Measurements from ENCODE around the gene GRK7.
"Not testable (repeated sequence)": the region's sequence is repeated elsewhere in the genome, so short reads cannot be mapped to it uniquely, and the experiment has no call there.

Gene GRK7

DNA sequence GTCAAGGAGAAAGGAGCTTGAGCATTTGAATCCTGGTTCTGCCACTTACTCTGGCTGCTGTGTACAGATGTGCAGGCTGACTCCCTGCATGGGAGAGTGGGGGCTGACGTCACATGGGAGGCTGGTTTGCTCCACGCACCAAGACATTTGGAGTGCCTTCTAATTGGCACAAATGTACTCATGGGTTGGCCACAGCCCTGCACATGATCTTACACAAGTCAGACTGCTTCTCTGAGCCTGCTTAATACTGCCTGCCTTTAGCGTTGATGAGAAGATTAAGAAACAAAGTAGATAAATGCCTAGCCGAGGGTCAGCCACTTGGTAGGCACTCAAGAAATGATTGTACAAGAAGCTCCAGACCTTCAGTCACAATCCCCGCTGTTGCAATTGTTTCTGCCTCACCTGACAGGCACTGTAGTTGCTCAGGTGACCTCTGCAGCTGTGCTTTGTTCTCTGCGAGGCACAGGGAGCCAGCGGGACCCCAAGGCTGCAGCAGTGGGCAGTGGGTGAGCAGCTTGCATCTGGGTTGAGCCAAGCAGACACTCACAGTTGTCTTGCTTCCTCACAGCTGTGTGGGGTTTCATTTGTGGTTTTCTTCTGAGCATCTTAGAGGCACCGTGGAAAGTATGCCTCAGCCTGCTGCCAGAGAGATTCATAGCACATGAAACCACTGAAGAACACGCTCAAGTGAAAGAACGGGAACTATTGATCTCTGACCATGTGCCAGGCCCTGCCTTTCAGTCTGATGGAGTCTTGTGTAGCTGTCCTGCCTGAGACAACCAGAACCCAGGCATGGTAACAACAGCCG, 33.1 kb downstream of the GRK7 start:
- TF ChIP-seq, protein P1, sequence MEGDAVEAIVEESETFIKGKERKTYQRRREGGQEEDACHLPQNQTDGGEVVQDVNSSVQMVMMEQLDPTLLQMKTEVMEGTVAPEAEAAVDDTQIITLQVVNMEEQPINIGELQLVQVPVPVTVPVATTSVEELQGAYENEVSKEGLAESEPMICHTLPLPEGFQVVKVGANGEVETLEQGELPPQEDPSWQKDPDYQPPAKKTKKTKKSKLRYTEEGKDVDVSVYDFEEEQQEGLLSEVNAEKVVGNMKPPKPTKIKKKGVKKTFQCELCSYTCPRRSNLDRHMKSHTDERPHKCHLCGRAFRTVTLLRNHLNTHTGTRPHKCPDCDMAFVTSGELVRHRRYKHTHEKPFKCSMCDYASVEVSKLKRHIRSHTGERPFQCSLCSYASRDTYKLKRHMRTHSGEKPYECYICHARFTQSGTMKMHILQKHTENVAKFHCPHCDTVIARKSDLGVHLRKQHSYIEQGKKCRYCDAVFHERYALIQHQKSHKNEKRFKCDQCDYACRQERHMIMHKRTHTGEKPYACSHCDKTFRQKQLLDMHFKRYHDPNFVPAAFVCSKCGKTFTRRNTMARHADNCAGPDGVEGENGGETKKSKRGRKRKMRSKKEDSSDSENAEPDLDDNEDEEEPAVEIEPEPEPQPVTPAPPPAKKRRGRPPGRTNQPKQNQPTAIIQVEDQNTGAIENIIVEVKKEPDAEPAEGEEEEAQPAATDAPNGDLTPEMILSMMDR (IDR thresholded peaks at IDR 0.05; ENCODE audit: low read depth, low read length, missing control alignments) = no peak
- no peak overlapping the region for H3K27ac ChIP-seq
- no peaks in the 10 kb centered on the region for H3K36me3 ChIP-seq (replicated peaks)
- no peaks in the 10 kb centered on the region for H3K27me3 ChIP-seq (replicated peaks)
- in situ Hi-C loops (cut with HindIII; ENCODE audit: low pct_ligation_motif_present, low sequenced_read_pairs) = no loop called here
- DNase-seq = no peak
- no peak overlapping the region for H3K4me3 ChIP-seq (ENCODE audit: low read depth, low read length)

DNA sequence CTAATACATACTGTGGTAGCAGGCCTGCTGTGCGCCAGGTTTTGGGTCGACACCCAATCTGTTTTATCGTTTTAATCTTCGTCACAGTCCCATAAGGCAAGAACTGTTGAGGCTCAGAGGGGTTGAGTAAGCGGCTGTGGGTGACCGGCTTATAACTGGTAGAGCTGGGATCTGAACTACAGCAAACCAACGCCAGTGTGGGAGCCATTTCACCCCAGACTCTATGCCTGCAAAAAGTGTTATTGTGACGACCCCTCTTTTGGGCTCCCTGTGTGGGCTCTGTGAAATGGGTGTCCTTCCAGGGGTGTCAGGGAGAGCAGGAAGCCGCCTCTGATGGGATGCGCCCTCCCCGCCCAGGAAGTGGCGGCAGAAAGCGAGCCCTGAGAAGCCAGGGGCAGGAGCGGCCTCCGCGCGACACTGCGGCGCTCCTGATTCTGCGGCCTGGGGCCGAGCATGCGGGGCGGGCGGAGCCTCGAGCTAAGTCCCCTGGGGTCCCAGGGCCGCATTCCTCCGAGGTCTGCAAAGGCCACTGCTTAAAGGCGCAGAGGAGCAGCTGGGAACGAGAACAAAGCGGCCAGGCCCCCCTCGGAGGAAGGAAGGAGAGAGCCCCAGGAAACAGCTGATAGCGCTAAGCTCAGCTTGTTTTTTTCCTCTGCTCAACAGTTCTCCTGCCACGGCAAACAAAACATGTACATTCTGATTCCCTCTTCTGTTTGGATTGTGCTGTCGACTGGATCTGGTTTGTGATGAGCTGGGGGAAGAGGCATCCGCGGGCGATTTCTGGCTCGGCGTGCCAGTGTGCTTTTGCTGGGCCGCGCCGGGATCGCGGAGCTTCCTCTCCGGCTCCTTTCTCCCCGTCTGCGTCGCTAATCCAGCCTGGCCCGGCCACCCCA, 33.9 kb downstream of the GRK7 start:
- Histone ChIP-seq H3K36me3 (replicated peaks) (no peaks in the 10 kb centered on the region), H3K4me3 (ENCODE audit: low read depth, low read length) (peak overlapping the region; percentile 44), H3K27me3 (replicated peaks) (no peaks in the 10 kb centered on the region), H3K27ac (peak overlapping the region; percentile 12)
- in situ Hi-C loops (cut with HindIII; ENCODE audit: low pct_ligation_motif_present, low sequenced_read_pairs) = no loop called here
- DNase-seq = peak; percentile 25
- TF ChIP-seq, protein P1 (IDR thresholded peaks at IDR 0.05; ENCODE audit: low read depth, low read length, missing control alignments) = no peak

DNA sequence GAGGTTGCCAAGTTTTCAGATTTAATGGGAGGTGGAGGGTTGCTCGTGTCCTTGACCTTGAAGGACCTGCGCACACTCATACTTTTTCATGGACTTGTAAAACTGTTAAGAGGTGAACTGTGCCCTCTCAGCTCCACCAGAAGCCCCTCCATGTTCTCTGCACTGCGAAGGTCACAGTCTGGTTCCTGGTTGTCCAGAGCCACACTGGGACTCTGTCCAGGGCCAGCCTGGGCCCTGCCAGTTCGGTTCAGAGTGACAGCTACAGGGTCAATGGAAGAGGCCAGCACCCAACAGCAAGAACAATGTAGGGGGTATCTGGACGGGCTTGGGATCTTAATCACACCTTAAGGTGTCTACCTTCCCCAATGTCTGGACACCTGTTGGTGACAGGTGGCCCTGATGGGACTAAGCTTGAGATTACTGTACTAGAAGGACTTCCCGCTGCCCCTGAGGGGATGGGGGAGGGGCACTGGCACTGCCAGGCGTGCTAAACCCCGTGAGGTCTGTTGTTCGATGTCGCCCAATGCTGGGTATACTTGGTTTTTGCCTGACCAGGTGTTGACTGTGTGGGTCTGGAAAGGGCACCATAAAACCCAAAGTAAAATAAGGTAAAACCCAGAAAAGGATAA, 34.7 kb downstream of the GRK7 start:
- Histone ChIP-seq H3K4me3 (ENCODE audit: low read depth, low read length) (peak overlapping the region; percentile 44), H3K36me3 (replicated peaks) (no peaks in the 10 kb centered on the region), H3K27ac (no peak overlapping the region), H3K27me3 (replicated peaks) (no peaks in the 10 kb centered on the region)
- no peak for DNase-seq
- in situ Hi-C loops (cut with HindIII; ENCODE audit: low pct_ligation_motif_present, low sequenced_read_pairs) = no loop called here
- TF ChIP-seq, protein P1 (IDR thresholded peaks at IDR 0.05; ENCODE audit: low read depth, low read length, missing control alignments) = no peak

DNA sequence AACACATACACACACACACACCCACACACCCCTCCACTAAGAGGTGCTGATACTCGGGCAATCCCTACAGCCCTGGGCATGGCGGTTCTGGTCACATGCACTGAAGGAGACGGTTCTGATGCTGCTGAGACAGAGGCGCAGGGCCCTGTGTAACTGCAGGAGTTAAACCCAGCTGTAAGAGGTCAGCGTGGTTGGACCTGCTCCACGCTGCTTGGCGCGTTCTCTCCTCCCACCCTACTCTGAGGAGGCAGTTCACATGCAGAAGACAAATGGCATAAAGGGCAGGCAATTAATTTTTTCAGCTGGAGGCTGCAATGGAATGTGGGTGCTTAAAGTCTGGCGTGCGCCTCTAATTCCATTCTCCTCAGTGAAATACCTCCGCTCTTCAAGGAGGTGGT, 35.2 kb downstream of the GRK7 start:
- no peaks in the 10 kb centered on the region for H3K27me3 ChIP-seq (replicated peaks)
- TF ChIP-seq, protein P1 (IDR thresholded peaks at IDR 0.05; ENCODE audit: low read depth, low read length, missing control alignments) = no peak
- no peaks in the 10 kb centered on the region for H3K36me3 ChIP-seq (replicated peaks)
- no peak overlapping the region for H3K4me3 ChIP-seq (ENCODE audit: low read depth, low read length)
- in situ Hi-C loops (cut with HindIII; ENCODE audit: low pct_ligation_motif_present, low sequenced_read_pairs) = no loop called here
- no peak for DNase-seq
- H3K27ac ChIP-seq = no peak overlapping the region

DNA sequence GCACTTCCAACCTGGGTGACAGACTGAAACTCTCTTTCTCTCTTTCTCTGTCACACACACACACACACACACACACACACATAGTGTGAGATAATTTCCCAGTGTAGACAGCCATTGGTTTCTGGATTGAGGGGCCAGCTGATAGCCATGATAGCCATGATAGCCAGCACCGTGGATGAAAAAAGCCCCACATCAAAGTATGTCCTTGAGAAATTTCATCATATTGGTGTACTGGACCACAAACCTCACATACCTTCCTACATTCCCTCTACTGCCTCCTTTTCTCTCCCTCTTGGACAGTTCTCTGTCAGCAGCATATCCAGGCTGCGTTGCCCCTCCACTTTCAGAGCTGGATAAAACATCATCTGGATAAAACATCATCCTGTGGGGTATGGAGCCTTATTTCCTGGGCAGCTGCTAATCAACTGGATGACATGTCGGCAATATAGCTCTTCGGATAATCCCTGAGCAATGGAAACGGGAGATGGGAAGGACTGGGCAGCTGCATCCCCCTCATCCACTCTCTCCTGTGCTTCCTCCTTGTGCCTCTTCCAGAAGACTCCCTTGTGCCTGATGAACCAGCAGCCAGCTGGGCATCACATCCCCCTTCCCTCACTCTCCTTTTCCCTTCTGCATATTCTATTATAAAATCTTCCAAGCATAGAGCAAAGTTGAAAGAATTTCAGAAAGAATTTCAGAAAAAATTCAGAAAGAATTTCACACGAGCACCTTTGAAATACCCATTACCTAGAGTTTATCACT, 39.3 kb downstream of the GRK7 start:
- Histone ChIP-seq H3K27me3 (replicated peaks) (no peaks in the 10 kb centered on the region), H3K4me3 (ENCODE audit: low read depth, low read length) (no peak overlapping the region), H3K36me3 (replicated peaks) (no peaks in the 10 kb centered on the region), H3K27ac (no peak overlapping the region)
- in situ Hi-C loops (cut with HindIII; ENCODE audit: low pct_ligation_motif_present, low sequenced_read_pairs) = no loop called here
- DNase-seq = no peak
- TF ChIP-seq, protein P1 (IDR thresholded peaks at IDR 0.05; ENCODE audit: low read depth, low read length, missing control alignments) = no peak

DNA sequence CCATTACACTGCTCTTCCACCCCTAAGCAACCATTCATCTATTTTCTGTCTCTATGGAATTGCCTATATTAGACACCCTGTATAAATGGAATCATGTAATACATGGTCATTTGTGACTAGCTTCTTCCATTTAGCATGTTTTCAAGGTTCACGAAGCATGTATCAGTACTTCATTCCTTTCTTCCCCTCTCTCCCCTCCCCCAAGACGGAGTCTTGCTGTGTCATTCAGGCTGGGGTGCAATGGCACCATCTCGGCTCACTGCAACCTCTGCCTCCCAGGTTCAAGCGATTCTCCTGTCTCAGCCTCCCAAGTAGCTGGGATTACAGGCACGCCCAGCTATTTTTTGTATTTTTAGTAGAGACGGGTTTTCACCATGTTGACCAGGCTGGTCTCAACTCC, 40.3 kb downstream of the GRK7 start:
- DNase-seq; H3K27me3 ChIP-seq (replicated peaks); H3K27ac ChIP-seq; in situ Hi-C loops (cut with HindIII; ENCODE audit: low pct_ligation_motif_present, low sequenced_read_pairs); H3K4me3 ChIP-seq (ENCODE audit: low read depth, low read length); H3K36me3 ChIP-seq (replicated peaks): not testable (repeated sequence)

Data from brain microvascular endothelial cell (primary cell).